Measurements from ENCODE around the gene CPS1. TPM values are rescaled to one million over a fixed set of nuclear protein-coding genes. Genes with fewer than 3 reads are reported as not detected.

The CPS1 gene
- total RNA-seq, 1 experiment from 2014 or later: 20.6 TPM

- Mint-ChIP-seq H3K4me3 (ENCODE audit: unreplicated experiment) (no peak overlapping the region), H3K36me3 (ENCODE audit: insufficient read depth, unreplicated experiment) (peaks cover 6% of the 10 kb centered on the region), H3K4me1 (ENCODE audit: insufficient read depth, unreplicated experiment) (no peaks in the 10 kb centered on the region), H3K27me3 (ENCODE audit: insufficient read depth, unreplicated experiment) (no peaks in the 10 kb centered on the region), H3K27ac (ENCODE audit: low read depth, unreplicated experiment) (no peak overlapping the region), H3K9me3 (ENCODE audit: unreplicated experiment) (no peaks in the 10 kb centered on the region)
- CTCF ChIA-PET: no interaction called here
- POLR2A ChIA-PET: no interaction called here
- no peak for DNase-seq (ENCODE audit: unreplicated experiment)
- BruUV-seq (replicated peaks): no TSS peak
- TF ChIP-seq, protein P1, sequence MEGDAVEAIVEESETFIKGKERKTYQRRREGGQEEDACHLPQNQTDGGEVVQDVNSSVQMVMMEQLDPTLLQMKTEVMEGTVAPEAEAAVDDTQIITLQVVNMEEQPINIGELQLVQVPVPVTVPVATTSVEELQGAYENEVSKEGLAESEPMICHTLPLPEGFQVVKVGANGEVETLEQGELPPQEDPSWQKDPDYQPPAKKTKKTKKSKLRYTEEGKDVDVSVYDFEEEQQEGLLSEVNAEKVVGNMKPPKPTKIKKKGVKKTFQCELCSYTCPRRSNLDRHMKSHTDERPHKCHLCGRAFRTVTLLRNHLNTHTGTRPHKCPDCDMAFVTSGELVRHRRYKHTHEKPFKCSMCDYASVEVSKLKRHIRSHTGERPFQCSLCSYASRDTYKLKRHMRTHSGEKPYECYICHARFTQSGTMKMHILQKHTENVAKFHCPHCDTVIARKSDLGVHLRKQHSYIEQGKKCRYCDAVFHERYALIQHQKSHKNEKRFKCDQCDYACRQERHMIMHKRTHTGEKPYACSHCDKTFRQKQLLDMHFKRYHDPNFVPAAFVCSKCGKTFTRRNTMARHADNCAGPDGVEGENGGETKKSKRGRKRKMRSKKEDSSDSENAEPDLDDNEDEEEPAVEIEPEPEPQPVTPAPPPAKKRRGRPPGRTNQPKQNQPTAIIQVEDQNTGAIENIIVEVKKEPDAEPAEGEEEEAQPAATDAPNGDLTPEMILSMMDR (IDR thresholded peaks at IDR 0.05; ENCODE audit: unreplicated experiment): no peak
- intact Hi-C loops (cut with micrococcal nuclease): no loop called here
Measured at GRCh38 chr2:210642333-210642732, 85.9 kb downstream of the CPS1 start.

DNA sequence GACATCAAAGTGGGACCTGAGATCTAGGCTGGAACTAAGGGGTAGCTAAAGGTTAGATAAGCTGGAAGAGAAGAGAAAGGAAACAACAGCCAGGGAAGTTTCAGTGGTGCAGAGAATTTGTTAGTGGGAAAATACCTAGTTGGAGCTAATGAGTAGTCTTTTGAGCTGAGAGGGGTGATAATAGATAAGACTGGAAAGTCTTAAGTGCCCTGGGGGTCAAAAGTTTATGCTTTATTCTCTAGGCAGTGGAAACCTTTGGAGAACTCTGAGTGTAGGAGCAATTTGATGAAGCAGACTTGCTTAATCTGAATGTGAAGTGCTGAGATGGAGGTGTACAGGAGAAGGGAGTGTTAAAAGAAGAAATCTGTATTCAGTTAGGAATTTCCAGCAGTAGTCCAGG is 90.8 kb downstream of the CPS1 start:
- no peak for DNase-seq (ENCODE audit: unreplicated experiment)
- Mint-ChIP-seq H3K36me3 (ENCODE audit: insufficient read depth, unreplicated experiment) (peaks cover 6% of the 10 kb centered on the region), H3K4me3 (ENCODE audit: unreplicated experiment) (no peak overlapping the region), H3K27ac (ENCODE audit: low read depth, unreplicated experiment) (no peak overlapping the region), H3K4me1 (ENCODE audit: insufficient read depth, unreplicated experiment) (no peaks in the 10 kb centered on the region), H3K27me3 (ENCODE audit: insufficient read depth, unreplicated experiment) (no peaks in the 10 kb centered on the region), H3K9me3 (ENCODE audit: unreplicated experiment) (no peaks in the 10 kb centered on the region)
- CTCF ChIA-PET: no interaction called here
- POLR2A ChIA-PET: no interaction called here
- TF ChIP-seq, protein P1 (IDR thresholded peaks at IDR 0.05; ENCODE audit: unreplicated experiment): no peak
- intact Hi-C loops (cut with micrococcal nuclease): no loop called here
- no TSS peak for BruUV-seq (replicated peaks)

DNA sequence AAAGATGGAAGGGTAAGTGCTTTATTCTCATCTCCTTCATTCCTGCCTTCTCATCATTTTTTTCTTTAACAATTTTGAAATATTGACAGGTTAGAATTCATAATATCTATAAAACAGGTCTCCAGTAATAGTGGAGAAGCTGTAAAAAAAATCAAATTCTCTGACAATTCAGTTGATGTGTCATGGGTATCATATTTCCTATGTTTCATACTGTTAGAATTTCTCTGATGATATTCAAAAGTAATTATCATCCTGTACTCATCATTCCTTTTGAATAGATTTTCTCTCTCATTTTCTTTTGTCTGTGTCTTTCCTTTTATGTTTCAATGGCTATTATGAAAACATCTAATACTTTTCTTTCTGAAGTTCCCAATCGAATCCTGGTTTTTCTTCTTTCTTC is 97.7 kb downstream of the CPS1 start:
- no peak for DNase-seq (ENCODE audit: unreplicated experiment)
- no peaks in the 10 kb centered on the region for H3K27me3 Mint-ChIP-seq (ENCODE audit: insufficient read depth, unreplicated experiment)
- ChIA-PET CTCF (no interaction called here), POLR2A (no interaction called here)
- H3K4me3 Mint-ChIP-seq (ENCODE audit: unreplicated experiment): no peak overlapping the region
- H3K27ac Mint-ChIP-seq (ENCODE audit: low read depth, unreplicated experiment): no peak overlapping the region
- intact Hi-C loops (cut with micrococcal nuclease): no loop called here
- TF ChIP-seq, protein P1 (IDR thresholded peaks at IDR 0.05; ENCODE audit: unreplicated experiment): no peak
- no peaks in the 10 kb centered on the region for H3K4me1 Mint-ChIP-seq (ENCODE audit: insufficient read depth, unreplicated experiment)
- H3K36me3 Mint-ChIP-seq (ENCODE audit: insufficient read depth, unreplicated experiment): peaks cover 8% of the 10 kb centered on the region
- no TSS peak for BruUV-seq (replicated peaks)
- H3K9me3 Mint-ChIP-seq (ENCODE audit: unreplicated experiment): no peaks in the 10 kb centered on the region

- ChIA-PET POLR2A (no interaction called here), CTCF (interaction anchor here (0.8 kb wide), 1 partner anchor 353 kb away, joined by 4 read pairs; no protein-coding TSS in a partner anchor)
- Mint-ChIP-seq H3K27me3 (ENCODE audit: insufficient read depth, unreplicated experiment) (no peaks in the 10 kb centered on the region), H3K9me3 (ENCODE audit: unreplicated experiment) (peaks cover 12% of the 10 kb centered on the region), H3K27ac (ENCODE audit: low read depth, unreplicated experiment) (no peak overlapping the region), H3K36me3 (ENCODE audit: insufficient read depth, unreplicated experiment) (peaks cover 14% of the 10 kb centered on the region), H3K4me1 (ENCODE audit: insufficient read depth, unreplicated experiment) (no peaks in the 10 kb centered on the region), H3K4me3 (ENCODE audit: unreplicated experiment) (no peak overlapping the region)
- DNase-seq (ENCODE audit: unreplicated experiment): peak; percentile 3
- intact Hi-C loops (cut with micrococcal nuclease): no loop called here
- TF ChIP-seq, protein P1 (IDR thresholded peaks at IDR 0.05; ENCODE audit: unreplicated experiment): no peak
- no TSS peak for BruUV-seq (replicated peaks)
Measured at GRCh38 chr2:210655229-210655975, 99.0 kb downstream of the CPS1 start.

Data from MCF 10A (cell line).